PC-3 (cell line): ENCODE data around the gene PRDX6. TPM values are rescaled to one million over a fixed set of nuclear protein-coding genes. Genes with fewer than 3 reads are reported as not detected.
"Not testable (repeated sequence)": the region's sequence is repeated elsewhere in the genome, so short reads cannot be mapped to it uniquely, and the experiment has no call there.

Experiments used
- ATAC-seq: fragments of 200-7000 bp; cut with Tn5 transposase; 2 replicates; pipeline ENCODE4 v1.9.1; 2020; ENCODE audit warnings: mild to moderate bottlenecking, moderate library complexity
- BruUV-seq: library from RNA; stranded (reverse); fragments of 400-500 nt; replicated peaks from 2 replicates; lab custom pipeline; 2021; lab: Mats Ljungman, UMichigan
- CTCF ChIA-PET: fragments of 300-600 bp; sonication (Branson Sonifier 250); formaldehyde crosslinking; loops from one replicate; lab custom pipeline; 2022; ENCODE audit warnings: antibody characterized with exemption; lab: Charles Lee
- POLR2A ChIA-PET: fragments of 300-600 bp; sonication (Branson Sonifier 250); formaldehyde crosslinking; loops from one replicate; lab custom pipeline; 2022; ENCODE audit warnings: antibody characterized with exemption; ENCODE audit not compliant: unreplicated experiment; lab: Charles Lee
- DNase-seq: peaks from one replicate; pipeline ENCODE4 v3.0.0-alpha.2; 2015
- H2AFZ ChIP-seq: fragments of 300-600 bp; sonication (generic); 2 replicates; pipeline ENCODE4 v1.6.0; 2016; ENCODE audit warnings: antibody characterized with exemption, low read length
- H3F3A ChIP-seq: fragments of 300-600 bp; sonication (generic); one replicate; pipeline ENCODE4 v1.6.0; 2017; ENCODE audit warnings: antibody characterized with exemption, low read length, control low read depth, mild to moderate bottlenecking; ENCODE audit not compliant: unreplicated experiment
- H3K27ac ChIP-seq: fragments of 300-600 bp; sonication (generic); 2 replicates; pipeline ENCODE4 v1.5.1; 2016; ENCODE audit warnings: mild to moderate bottlenecking, low read length
- H3K27me3 ChIP-seq: fragments of 300-600 bp; sonication (generic); 2 replicates; pipeline ENCODE4 v1.6.1; 2016; ENCODE audit warnings: low read length, mixed read lengths
- H3K36me3 ChIP-seq: fragments of 300-600 bp; sonication (generic); 2 replicates; pipeline ENCODE4 v1.6.1; 2016; ENCODE audit warnings: low read depth, mixed run types, low read length, mixed read lengths
- H3K4me1 ChIP-seq: fragments of 300-600 bp; sonication (generic); 2 replicates; pipeline ENCODE4 v1.5.1; 2016; ENCODE audit warnings: low read length; ENCODE audit not compliant: insufficient read depth
- H3K4me2 ChIP-seq: fragments of 300-600 bp; sonication (generic); 2 replicates; pipeline ENCODE4 v1.6.0; 2016; ENCODE audit warnings: low read length
- H3K4me3 ChIP-seq: fragments of 300-600 bp; sonication (generic); 2 replicates; pipeline ENCODE4 v1.5.1; 2016; ENCODE audit warnings: mild to moderate bottlenecking, low read length, mixed read lengths
- H3K79me2 ChIP-seq: fragments of 300-600 bp; sonication (generic); 2 replicates; pipeline ENCODE4 v1.6.1; 2017; ENCODE audit warnings: low read length, mixed read lengths
- H3K9ac ChIP-seq: fragments of 300-600 bp; sonication (generic); 2 replicates; pipeline ENCODE4 v1.6.0; 2016; ENCODE audit warnings: mild to moderate bottlenecking, low read length
- H3K9me2 ChIP-seq: fragments of 300-600 bp; sonication (generic); replicated peaks from 2 replicates; pipeline ENCODE4 v1.6.1; 2016; ENCODE audit warnings: mixed run types, low read length, mixed read lengths
- H3K9me3 ChIP-seq: fragments of 300-600 bp; sonication (generic); 2 replicates; pipeline ENCODE4 v1.6.1; 2016; ENCODE audit warnings: low read length, mixed read lengths
- H4K20me1 ChIP-seq: fragments of 300-600 bp; sonication (generic); 2 replicates; pipeline ENCODE4 v1.6.1; 2016; ENCODE audit warnings: low read length, mixed read lengths
- EZH2 ChIP-seq: fragments of 300-600 bp; sonication (generic); IDR thresholded peaks from one replicate; pipeline ENCODE4 v1.6.1; 2017; ENCODE audit warnings: antibody characterized with exemption, mild to moderate bottlenecking, low read length; ENCODE audit not compliant: unreplicated experiment
- EZH2phosphoT487 ChIP-seq: fragments of 300-600 bp; sonication (generic); IDR thresholded peaks from 2 replicates; pipeline ENCODE4 v1.6.1; 2018; ENCODE audit warnings: mild to moderate bottlenecking, antibody characterized with exemption, low read length, borderline replicate concordance
- intact Hi-C: fragments of 100-400 bp; cut with micrococcal nuclease; formaldehyde crosslinking; loops from 2 replicates; pipeline ENCODE4 v1.9.0; 2023
- total RNA-seq: library from RNA; depleted of rRNA; stranded (reverse); fragments of >200 nt; gene quantifications from 2 replicates; pipeline ENCODE4 v1.2.3, GENCODE V29; 2014
- TF ChIP-seq, protein P1 (sequence below): fragments of 300-600 bp; sonication (generic); conservative IDR thresholded peaks from 2 replicates; pipeline ENCODE4 v1.5.1; 2017; ENCODE audit warnings: antibody characterized with exemption, low read depth, mild to moderate bottlenecking, low read length

Gene PRDX6
- total RNA-seq, 1 experiment from 2014 or later: 829 TPM

DNA sequence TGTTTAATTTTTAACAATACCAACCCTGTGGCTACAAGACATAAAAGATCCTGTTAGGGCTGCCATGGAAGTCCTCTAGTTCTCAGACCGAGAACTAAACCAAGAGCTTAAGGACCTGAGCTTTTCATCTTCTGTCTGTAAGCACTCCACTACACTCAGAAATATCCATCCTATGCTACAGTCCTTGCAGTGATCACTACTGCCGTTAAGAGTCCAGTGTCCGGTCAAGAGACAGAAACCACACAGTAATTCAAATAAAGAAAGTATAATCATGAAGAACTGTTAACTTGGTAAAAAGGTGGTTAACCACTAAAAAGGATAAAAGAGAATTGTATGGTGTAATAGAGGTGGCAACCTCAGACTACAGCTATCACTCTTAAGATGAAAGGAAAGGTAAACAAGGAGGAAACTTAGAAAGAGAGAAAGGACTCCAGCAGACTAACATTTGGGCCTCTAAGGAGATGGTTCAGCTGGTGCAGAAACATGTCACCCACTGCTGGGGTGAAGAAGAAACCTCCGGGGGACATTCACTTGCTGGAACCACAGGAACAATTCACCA, 22.1 kb upstream of the PRDX6 start:
- H3K79me2 ChIP-seq: no peaks in the 10 kb centered on the region
- H3K9me2 ChIP-seq: no peaks in the 10 kb centered on the region
- no peak for ATAC-seq
- TF ChIP-seq EZH2 (no peak), EZH2phosphoT487 (no peak)
- TF ChIP-seq, protein P1, sequence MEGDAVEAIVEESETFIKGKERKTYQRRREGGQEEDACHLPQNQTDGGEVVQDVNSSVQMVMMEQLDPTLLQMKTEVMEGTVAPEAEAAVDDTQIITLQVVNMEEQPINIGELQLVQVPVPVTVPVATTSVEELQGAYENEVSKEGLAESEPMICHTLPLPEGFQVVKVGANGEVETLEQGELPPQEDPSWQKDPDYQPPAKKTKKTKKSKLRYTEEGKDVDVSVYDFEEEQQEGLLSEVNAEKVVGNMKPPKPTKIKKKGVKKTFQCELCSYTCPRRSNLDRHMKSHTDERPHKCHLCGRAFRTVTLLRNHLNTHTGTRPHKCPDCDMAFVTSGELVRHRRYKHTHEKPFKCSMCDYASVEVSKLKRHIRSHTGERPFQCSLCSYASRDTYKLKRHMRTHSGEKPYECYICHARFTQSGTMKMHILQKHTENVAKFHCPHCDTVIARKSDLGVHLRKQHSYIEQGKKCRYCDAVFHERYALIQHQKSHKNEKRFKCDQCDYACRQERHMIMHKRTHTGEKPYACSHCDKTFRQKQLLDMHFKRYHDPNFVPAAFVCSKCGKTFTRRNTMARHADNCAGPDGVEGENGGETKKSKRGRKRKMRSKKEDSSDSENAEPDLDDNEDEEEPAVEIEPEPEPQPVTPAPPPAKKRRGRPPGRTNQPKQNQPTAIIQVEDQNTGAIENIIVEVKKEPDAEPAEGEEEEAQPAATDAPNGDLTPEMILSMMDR: no peak
- H3K4me1 ChIP-seq: 0 out of 2 replicates have a peak, but pooled peaks cover 6% of the 10 kb centered on the region
- peaks cover 9% of the 10 kb centered on the region; the same call in 1 of the 2 replicates for H3K36me3 ChIP-seq
- H4K20me1 ChIP-seq: no peaks in the 10 kb centered on the region
- peaks cover 9% of the 10 kb centered on the region for H3K9me3 ChIP-seq
- POLR2A ChIA-PET: no interaction called here
- H3K27ac ChIP-seq: no peak overlapping the region
- no peak overlapping the region for H2AFZ ChIP-seq
- CTCF ChIA-PET: no interaction called here
- H3K9ac ChIP-seq: no peak overlapping the region
- no peaks in the 10 kb centered on the region for H3F3A ChIP-seq
- no TSS peak for BruUV-seq
- no peak for DNase-seq
- no peaks in the 10 kb centered on the region for H3K27me3 ChIP-seq
- intact Hi-C loops: no loop called here
- no peak overlapping the region for H3K4me2 ChIP-seq
- no peak overlapping the region for H3K4me3 ChIP-seq

DNA sequence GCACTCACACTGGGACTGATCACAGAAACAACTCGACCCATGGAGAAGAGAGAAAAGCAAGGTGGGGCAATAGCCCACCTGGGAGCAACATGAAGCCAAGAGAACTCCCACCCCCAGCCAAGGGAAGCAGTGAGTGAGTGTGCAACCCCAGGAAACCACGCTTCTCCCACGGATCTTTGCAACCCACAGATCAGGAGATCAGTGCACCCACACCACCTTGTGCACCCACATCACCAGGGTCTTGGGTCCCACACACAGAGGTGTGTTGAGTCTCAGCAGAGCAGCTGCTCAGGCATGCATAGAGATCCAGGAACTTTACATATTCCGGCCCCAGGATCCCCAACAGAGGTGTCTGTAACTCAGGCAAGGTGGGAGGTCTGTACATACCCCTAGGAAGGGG, 17.2 kb upstream of the PRDX6 start:
- POLR2A ChIA-PET: no interaction called here
- Histone ChIP-seq H3K9ac (no peak overlapping the region), H2AFZ (no peak overlapping the region), H3K27ac (no peak overlapping the region), H3K36me3 (peaks cover 15% of the 10 kb centered on the region), H3K9me3 (no peaks in the 10 kb centered on the region), H3K4me3 (no peak overlapping the region), H4K20me1 (no peaks in the 10 kb centered on the region), H3F3A (no peaks in the 10 kb centered on the region), H3K4me1 (no peaks in the 10 kb centered on the region), H3K9me2 (no peaks in the 10 kb centered on the region), H3K79me2 (0 out of 2 replicates have a peak, but pooled peaks cover 4% of the 10 kb centered on the region), H3K4me2 (no peak overlapping the region), H3K27me3 (no peaks in the 10 kb centered on the region)
- CTCF ChIA-PET: no interaction called here
- intact Hi-C loops: no loop called here
- DNase-seq (no peak), ATAC-seq (no peak)
- TF ChIP-seq, protein P1: no peak
- TF ChIP-seq EZH2phosphoT487: no peak
- no peak for TF ChIP-seq EZH2
- no TSS peak for BruUV-seq

DNA sequence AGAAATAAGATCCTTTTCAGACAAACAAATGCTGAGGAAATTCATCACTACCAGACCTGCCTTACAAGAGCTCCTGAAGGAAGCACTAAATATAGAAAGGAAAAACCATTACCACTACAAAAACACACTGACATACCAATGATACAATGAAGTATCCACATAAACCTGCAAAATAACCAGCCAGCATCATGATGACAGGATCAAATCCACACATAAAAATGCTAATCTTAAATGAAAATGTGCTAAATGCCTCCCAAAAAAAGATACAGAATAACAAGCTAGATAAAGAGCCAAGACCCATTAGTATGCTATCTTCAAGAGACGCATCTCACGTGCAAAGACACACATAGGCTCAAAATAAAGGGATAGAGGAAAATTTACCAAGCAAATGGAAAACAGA, 14.5 kb upstream of the PRDX6 start:
- H3K9ac ChIP-seq, H3K27me3 ChIP-seq, intact Hi-C loops, H3F3A ChIP-seq, CTCF ChIA-PET, H3K27ac ChIP-seq, H3K9me3 ChIP-seq, DNase-seq, H3K4me3 ChIP-seq, H3K4me1 ChIP-seq, H3K79me2 ChIP-seq, ATAC-seq, H4K20me1 ChIP-seq, H2AFZ ChIP-seq, BruUV-seq, H3K9me2 ChIP-seq, H3K4me2 ChIP-seq: not testable (repeated sequence)
- POLR2A ChIA-PET: interaction anchor here (0.5 kb wide), 1 partner anchor 304 kb away, joined by 3 read pairs; no protein-coding TSS in a partner anchor
- H3K36me3 ChIP-seq: peaks cover 24% of the 10 kb centered on the region

DNA sequence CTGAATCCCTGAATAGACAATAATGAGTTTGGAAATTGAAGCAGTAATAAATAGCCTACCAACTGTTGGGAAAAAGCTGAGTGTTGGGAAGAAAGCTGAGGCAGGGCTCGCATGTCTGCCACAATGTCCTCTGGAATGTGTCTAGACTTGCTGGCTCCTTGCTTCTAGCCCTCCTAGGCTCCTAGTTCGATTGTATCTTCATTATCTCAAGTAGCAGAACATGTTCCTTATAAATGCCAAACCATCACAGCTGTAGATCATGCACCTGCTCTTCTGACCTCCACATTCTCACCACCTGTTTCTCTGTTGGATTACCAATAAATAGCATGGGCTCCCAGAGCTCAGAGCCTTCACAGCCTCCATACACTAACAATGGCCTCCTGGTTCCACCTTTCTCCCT, 12.9 kb upstream of the PRDX6 start:
- H3K9ac ChIP-seq, H3K4me1 ChIP-seq, H3F3A ChIP-seq, H3K4me2 ChIP-seq, DNase-seq, H3K9me2 ChIP-seq, H4K20me1 ChIP-seq, CTCF ChIA-PET, H3K27me3 ChIP-seq, H3K27ac ChIP-seq, BruUV-seq, intact Hi-C loops, H3K4me3 ChIP-seq, POLR2A ChIA-PET, H3K79me2 ChIP-seq, H2AFZ ChIP-seq, ATAC-seq: not testable (repeated sequence)
- Histone ChIP-seq H3K36me3 (peaks cover 34% of the 10 kb centered on the region), H3K9me3 (peaks cover 10% of the 10 kb centered on the region)
